Measurements from ENCODE around the gene MYH11. TPM values are rescaled to one million over a fixed set of nuclear protein-coding genes. Genes with fewer than 3 reads are reported as not detected.
"Not testable (repeated sequence)": the region's sequence is repeated elsewhere in the genome, so short reads cannot be mapped to it uniquely, and the experiment has no call there.

Gene MYH11
- total and polyA plus RNA-seq, 2 experiments from 2014 or later = 2.0 to 12.2 TPM

DNA sequence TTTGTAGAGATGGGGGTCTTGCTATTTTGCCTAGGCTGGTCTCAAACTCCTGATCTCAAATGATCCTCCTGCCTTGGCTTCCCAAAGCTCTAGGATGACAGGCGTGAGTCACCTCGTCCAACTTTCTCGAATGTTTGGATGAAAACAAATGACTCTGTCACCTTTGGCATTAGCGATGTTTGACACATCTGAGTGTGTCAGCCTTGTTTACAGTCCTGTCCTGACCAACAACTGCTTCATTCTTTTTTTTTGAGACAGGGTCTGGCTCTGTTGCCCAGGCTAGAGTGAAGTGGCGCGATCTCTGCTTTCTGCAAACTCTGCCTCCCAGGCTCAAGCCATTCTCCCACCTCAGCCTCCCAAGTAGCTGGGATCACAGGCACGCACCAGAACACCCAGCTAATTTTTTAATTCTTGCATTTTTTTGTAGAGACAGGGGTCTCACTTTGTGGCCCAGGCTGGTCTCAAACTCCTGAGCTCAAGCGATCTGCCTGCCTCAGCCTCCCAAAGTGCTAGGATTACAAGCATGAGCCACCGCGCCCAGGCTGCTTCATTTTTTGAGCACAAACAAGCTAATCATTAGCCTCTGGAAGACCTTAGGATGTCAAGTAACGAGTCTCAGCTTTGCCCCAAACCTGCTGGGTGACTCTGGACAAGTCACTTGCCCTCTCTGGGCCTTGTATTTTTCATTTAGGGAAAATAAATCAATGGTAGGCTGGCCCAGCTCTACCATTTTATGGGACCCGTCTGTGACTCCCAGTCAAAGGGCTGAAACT, 7.4 kb downstream of the MYH11 start:
- no peaks in the 10 kb centered on the region for H3K4me1 ChIP-seq (ENCODE audit: low read depth)
- peaks cover 95% of the 10 kb centered on the region for H3K27me3 ChIP-seq
- H3K4me3 ChIP-seq = no peak overlapping the region
- DNase-seq (ENCODE audit: low read depth in 1 of 2, low spot score in 1 of 2) = no peak
- TF ChIP-seq, protein P1, sequence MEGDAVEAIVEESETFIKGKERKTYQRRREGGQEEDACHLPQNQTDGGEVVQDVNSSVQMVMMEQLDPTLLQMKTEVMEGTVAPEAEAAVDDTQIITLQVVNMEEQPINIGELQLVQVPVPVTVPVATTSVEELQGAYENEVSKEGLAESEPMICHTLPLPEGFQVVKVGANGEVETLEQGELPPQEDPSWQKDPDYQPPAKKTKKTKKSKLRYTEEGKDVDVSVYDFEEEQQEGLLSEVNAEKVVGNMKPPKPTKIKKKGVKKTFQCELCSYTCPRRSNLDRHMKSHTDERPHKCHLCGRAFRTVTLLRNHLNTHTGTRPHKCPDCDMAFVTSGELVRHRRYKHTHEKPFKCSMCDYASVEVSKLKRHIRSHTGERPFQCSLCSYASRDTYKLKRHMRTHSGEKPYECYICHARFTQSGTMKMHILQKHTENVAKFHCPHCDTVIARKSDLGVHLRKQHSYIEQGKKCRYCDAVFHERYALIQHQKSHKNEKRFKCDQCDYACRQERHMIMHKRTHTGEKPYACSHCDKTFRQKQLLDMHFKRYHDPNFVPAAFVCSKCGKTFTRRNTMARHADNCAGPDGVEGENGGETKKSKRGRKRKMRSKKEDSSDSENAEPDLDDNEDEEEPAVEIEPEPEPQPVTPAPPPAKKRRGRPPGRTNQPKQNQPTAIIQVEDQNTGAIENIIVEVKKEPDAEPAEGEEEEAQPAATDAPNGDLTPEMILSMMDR (IDR thresholded peaks at IDR 0.05; ENCODE audit: low read depth, low read length) = no peak
- H3K36me3 ChIP-seq = no peaks in the 10 kb centered on the region
- H3K9me3 ChIP-seq (ENCODE audit: low read depth) = no peaks in the 10 kb centered on the region
- no peak overlapping the region for H3K27ac ChIP-seq

DNA sequence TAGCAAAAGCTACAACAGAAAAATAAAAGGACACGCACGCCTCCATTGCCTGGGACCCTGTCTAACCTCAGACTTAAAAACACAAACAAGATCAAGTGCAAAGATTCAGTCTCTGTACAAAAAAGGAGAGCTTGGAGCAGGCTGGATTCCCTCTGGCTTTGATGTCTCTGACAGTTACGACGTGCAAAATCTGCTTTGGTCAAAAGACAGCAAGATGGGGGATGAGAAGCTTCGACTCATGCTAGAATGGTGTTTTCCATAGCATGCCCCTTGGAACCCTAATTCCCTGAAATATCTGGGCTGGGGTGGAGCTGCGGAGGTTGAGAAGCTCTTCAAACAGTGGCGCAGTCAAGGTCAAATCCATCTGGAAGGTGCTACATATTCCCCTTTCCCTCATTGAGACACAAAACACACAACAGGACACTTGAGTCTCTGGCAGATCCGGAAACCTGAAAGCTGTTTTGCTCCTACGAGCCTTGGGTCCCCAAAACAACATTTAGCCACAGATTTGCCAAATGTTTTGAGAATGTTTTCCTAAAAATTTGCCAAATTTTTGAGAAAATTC, 9.1 kb downstream of the MYH11 start:
- H3K27me3 ChIP-seq = peaks cover 93% of the 10 kb centered on the region

DNA sequence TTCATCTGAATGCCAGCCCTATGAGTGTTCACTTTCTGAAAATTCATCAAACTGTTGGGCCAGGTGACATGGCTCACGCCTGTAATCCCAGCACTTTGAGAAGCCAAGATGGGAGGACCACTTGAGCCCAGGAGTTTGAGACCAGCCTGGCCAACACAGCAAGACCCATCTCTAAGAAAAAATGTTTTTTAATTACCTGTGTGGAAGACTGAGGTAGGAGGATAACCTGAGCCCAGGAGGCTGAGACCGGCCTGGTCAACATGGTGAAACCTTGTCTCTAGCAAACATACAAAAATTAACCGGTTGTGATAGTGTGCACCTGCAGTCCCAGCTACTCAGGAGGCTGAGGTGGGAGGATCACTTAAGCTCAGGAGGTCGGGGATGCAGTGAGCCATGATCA, 10.3 kb downstream of the MYH11 start:
- no peak for DNase-seq (ENCODE audit: low read depth in 1 of 2, low spot score in 1 of 2)
- no peaks in the 10 kb centered on the region for H3K36me3 ChIP-seq
- H3K27me3 ChIP-seq = peaks cover 95% of the 10 kb centered on the region
- H3K27ac ChIP-seq = no peak overlapping the region
- TF ChIP-seq, protein P1 (IDR thresholded peaks at IDR 0.05; ENCODE audit: low read depth, low read length) = no peak
- H3K4me3 ChIP-seq = no peak overlapping the region
- H3K4me1 ChIP-seq (ENCODE audit: low read depth) = no peaks in the 10 kb centered on the region
- no peaks in the 10 kb centered on the region for H3K9me3 ChIP-seq (ENCODE audit: low read depth)

More for the DNA sequence above, 9.1 kb downstream of the MYH11 start:
- no peaks in the 10 kb centered on the region for H3K36me3 ChIP-seq
- H3K27ac ChIP-seq = no peak overlapping the region
- no peaks in the 10 kb centered on the region for H3K9me3 ChIP-seq (ENCODE audit: low read depth)
- H3K4me1 ChIP-seq (ENCODE audit: low read depth) = no peaks in the 10 kb centered on the region
- no peak for DNase-seq (ENCODE audit: low read depth in 1 of 2, low spot score in 1 of 2)
- TF ChIP-seq, protein P1 (IDR thresholded peaks at IDR 0.05; ENCODE audit: low read depth, low read length) = no peak
- no peak overlapping the region for H3K4me3 ChIP-seq

DNA sequence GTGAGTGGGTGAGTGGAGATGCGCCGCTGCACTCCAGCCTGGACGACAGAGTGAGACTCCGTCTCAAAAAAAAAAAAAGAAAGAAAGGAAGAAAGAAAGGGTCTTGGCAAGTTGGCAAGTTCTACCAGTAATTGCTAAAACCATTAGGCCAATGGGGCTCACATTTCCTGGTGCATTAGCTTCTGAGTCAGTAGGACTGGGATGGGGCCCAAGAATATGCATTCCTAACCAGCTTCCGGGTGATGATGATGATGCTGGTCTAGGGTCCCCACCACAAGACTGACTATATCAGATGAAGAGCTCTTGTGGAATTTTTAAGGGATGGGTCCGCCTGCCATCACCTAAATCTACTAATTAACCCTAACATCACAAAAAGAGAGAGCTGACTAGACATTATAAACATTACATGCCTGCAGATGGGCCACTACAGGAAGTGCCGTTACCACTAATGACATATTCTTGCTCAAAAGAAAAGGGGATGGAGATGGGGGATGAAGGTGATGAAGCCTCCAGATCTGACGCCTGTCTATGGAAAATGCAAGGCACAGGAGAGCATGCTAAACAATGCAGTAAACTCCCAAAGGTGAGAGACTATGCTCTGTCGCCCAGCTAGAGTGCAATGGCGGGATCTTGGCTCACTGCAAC, 13.1 kb downstream of the MYH11 start:
- Histone ChIP-seq H3K4me1 (ENCODE audit: low read depth) (no peaks in the 10 kb centered on the region), H3K27me3 (peaks cover 94% of the 10 kb centered on the region), H3K27ac (no peak overlapping the region), H3K9me3 (ENCODE audit: low read depth) (no peaks in the 10 kb centered on the region), H3K36me3 (no peaks in the 10 kb centered on the region), H3K4me3 (no peak overlapping the region)
- no peak for DNase-seq (ENCODE audit: low read depth in 1 of 2, low spot score in 1 of 2)
- TF ChIP-seq, protein P1 (IDR thresholded peaks at IDR 0.05; ENCODE audit: low read depth, low read length) = no peak

DNA sequence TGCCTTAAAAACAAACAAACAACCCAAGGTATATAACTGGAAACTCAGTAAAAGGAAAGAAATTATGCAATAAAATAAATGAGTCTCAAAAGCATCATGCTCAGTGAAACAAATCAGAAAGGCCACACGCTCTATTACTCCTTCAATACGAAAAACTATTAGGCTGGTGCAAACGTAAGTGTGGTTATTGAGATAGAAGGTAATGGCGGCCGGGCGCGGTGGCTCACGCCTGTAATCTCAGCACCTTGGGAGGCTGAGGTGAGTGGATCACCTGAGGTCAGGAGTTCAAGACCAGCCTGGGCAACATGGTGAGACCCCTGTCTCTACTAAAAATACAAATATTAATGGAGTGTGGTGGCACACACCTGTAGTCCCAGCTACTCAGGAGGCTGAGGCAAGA, 17.6 kb downstream of the MYH11 start:
- H3K4me1 ChIP-seq (ENCODE audit: low read depth); H3K36me3 ChIP-seq; H3K27ac ChIP-seq; DNase-seq (ENCODE audit: low read depth in 1 of 2, low spot score in 1 of 2); H3K9me3 ChIP-seq (ENCODE audit: low read depth); H3K4me3 ChIP-seq: not testable (repeated sequence)
- peaks cover 73% of the 10 kb centered on the region for H3K27me3 ChIP-seq

DNA sequence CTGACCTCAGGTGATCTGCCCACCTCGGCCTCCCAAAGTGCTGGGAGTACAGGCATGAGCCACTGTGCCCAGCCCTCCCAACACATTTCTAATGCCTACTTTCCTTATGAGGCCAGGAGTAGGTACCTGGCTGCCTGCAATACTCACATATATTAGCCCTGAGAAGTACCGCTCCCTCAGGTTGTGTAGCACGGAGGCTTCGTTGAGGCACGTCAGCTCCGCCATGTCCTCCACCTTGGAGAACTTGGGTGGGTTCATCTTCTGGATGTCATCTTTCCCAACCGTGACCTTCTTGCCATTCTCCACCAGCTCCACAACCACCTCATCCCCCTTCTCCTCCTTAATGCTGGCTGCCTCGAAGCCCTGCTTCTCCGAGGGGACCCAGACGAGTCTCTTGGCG, 19.1 kb downstream of the MYH11 start:
- DNase-seq (ENCODE audit: low read depth in 1 of 2, low spot score in 1 of 2) = no peak
- H3K27ac ChIP-seq = no peak overlapping the region
- H3K27me3 ChIP-seq = peaks cover 74% of the 10 kb centered on the region
- peaks cover 7% of the 10 kb centered on the region for H3K4me1 ChIP-seq (ENCODE audit: low read depth)
- H3K4me3 ChIP-seq = no peak overlapping the region
- H3K36me3 ChIP-seq = no peaks in the 10 kb centered on the region
- TF ChIP-seq, protein P1 (IDR thresholded peaks at IDR 0.05; ENCODE audit: low read depth, low read length) = no peak
- no peaks in the 10 kb centered on the region for H3K9me3 ChIP-seq (ENCODE audit: low read depth)

All from cardiac muscle cell (in vitro differentiated cells and primary cell).